ENCODE results near the gene ZBTB46. TPM values are rescaled to one million over a fixed set of nuclear protein-coding genes. Genes with fewer than 3 reads are reported as not detected.
A peak's percentile ranks its signal among the peaks of the same experiment; 100 is the strongest.

ZBTB46 gene
- total RNA-seq, 1 donor from 2014 or later = 0.53 TPM

- no peaks in the 10 kb centered on the region for H3K36me3 ChIP-seq (ENCODE audit: control insufficient read depth, insufficient read depth, low read length)
- FAIRE-seq (no peak), DNase-seq (ENCODE audit: low read depth) (no peak)
- TF ChIP-seq CTCF (IDR thresholded peaks at IDR 0.05; ENCODE audit: insufficient read depth, low read length, severe bottlenecking) = no peak
- peak overlapping the region; percentile 23 for H3K4me3 ChIP-seq (ENCODE audit: low read depth, low read length)
- H3K27me3 ChIP-seq (ENCODE audit: control insufficient read depth, insufficient read depth, low read length) = peaks cover 12% of the 10 kb centered on the region
Observed at GRCh38 chr20:63831646-63831992, 555 bp upstream of the ZBTB46 start.

- no peak for FAIRE-seq
- Histone ChIP-seq H3K27me3 (ENCODE audit: control insufficient read depth, insufficient read depth, low read length) (peaks cover 12% of the 10 kb centered on the region), H3K36me3 (ENCODE audit: control insufficient read depth, insufficient read depth, low read length) (no peaks in the 10 kb centered on the region), H3K4me3 (ENCODE audit: low read depth, low read length) (peak overlapping the region; percentile 14)
- TF ChIP-seq CTCF (IDR thresholded peaks at IDR 0.05; ENCODE audit: insufficient read depth, low read length, severe bottlenecking) = no peak
- no peak for DNase-seq (ENCODE audit: low read depth)
Observed at GRCh38 chr20:63829945-63830835, 874 bp downstream of the ZBTB46 start.

- DNase-seq (ENCODE audit: low read depth) (no peak), FAIRE-seq (no peak)
- no peak for TF ChIP-seq CTCF (IDR thresholded peaks at IDR 0.05; ENCODE audit: insufficient read depth, low read length, severe bottlenecking)
- Histone ChIP-seq H3K27me3 (ENCODE audit: control insufficient read depth, insufficient read depth, low read length) (peaks cover 12% of the 10 kb centered on the region), H3K36me3 (ENCODE audit: control insufficient read depth, insufficient read depth, low read length) (no peaks in the 10 kb centered on the region), H3K4me3 (ENCODE audit: low read depth, low read length) (no peak overlapping the region)
Observed at GRCh38 chr20:63829603-63829944, 1.5 kb downstream of the ZBTB46 start.

- DNase-seq (ENCODE audit: low read depth) = no peak
- no peak overlapping the region for H3K4me3 ChIP-seq (ENCODE audit: low read depth, low read length)
- no peak for TF ChIP-seq CTCF (IDR thresholded peaks at IDR 0.05; ENCODE audit: insufficient read depth, low read length, severe bottlenecking)
- no peak for FAIRE-seq
- peaks cover 12% of the 10 kb centered on the region for H3K27me3 ChIP-seq (ENCODE audit: control insufficient read depth, insufficient read depth, low read length)
- H3K36me3 ChIP-seq (ENCODE audit: control insufficient read depth, insufficient read depth, low read length) = no peaks in the 10 kb centered on the region
Observed at GRCh38 chr20:63828951-63829350, 2.1 kb downstream of the ZBTB46 start.

- no peak for TF ChIP-seq CTCF (IDR thresholded peaks at IDR 0.05; ENCODE audit: insufficient read depth, low read length, severe bottlenecking)
Observed at GRCh38 chr20:63828545-63828944, 2.5 kb downstream of the ZBTB46 start.

GRCh38 chr20:63828124-63828523 lies 2.9 kb downstream of the ZBTB46 start:
- peaks cover 12% of the 10 kb centered on the region for H3K27me3 ChIP-seq (ENCODE audit: control insufficient read depth, insufficient read depth, low read length)
- no peak for TF ChIP-seq CTCF (IDR thresholded peaks at IDR 0.05; ENCODE audit: insufficient read depth, low read length, severe bottlenecking)
- DNase-seq (ENCODE audit: low read depth) (no peak), FAIRE-seq (no peak)
- H3K4me3 ChIP-seq (ENCODE audit: low read depth, low read length) = no peak overlapping the region
- no peaks in the 10 kb centered on the region for H3K36me3 ChIP-seq (ENCODE audit: control insufficient read depth, insufficient read depth, low read length)

More at GRCh38 chr20:63828545-63828944, 2.5 kb downstream of the ZBTB46 start:
- no peak overlapping the region for H3K4me3 ChIP-seq (ENCODE audit: low read depth, low read length)
- FAIRE-seq (no peak), DNase-seq (ENCODE audit: low read depth) (no peak)
- no peaks in the 10 kb centered on the region for H3K36me3 ChIP-seq (ENCODE audit: control insufficient read depth, insufficient read depth, low read length)
- peaks cover 12% of the 10 kb centered on the region for H3K27me3 ChIP-seq (ENCODE audit: control insufficient read depth, insufficient read depth, low read length)
